HCT116 (cell line): ENCODE data around the gene TUB. TPM values are rescaled to one million over a fixed set of nuclear protein-coding genes. Genes with fewer than 3 reads are reported as not detected.

Experiments
- ATAC-seq: fragments of 200-7000 bp; cut with Tn5 transposase; 2 replicates; pipeline ENCODE4 v1.9.1; 2020; ENCODE audit warnings: mild to moderate bottlenecking, moderate library complexity
- BruUV-seq: library from RNA; stranded (reverse); fragments of 400-500 nt; replicated peaks from 2 replicates; lab custom pipeline; 2021; lab: Mats Ljungman, UMichigan
- CTCF ChIA-PET: fragments of 300-600 bp; sonication (Branson Sonifier 250); formaldehyde crosslinking; loops from one replicate; lab custom pipeline; 2021; ENCODE audit warnings: antibody characterized with exemption; lab: Charles Lee
- POLR2A ChIA-PET: fragments of 300-600, 350-600 bp; sonication (Branson Sonifier 250); formaldehyde crosslinking; loops from one replicate; lab custom pipeline; 2021; ENCODE audit warnings: antibody characterized with exemption; lab: Charles Lee
- RAD21 ChIA-PET, 2 experiments: fragments of 300-600 bp; sonication (Branson Sonifier 250); formaldehyde crosslinking; loops; one replicate each; lab custom pipeline; 2023; ENCODE audit warnings: low total read pairs in 2 of 2; ENCODE audit not compliant: uncharacterized antibody in 2 of 2, unreplicated experiment in 2 of 2, low non-redundant PET in 1 of 2; lab: Charles Lee
- DNase-seq: peaks from one replicate; pipeline ENCODE4 v3.0.0-alpha.2; 2010; ENCODE audit warnings: low read depth, low spot score
- H2AFZ ChIP-seq: fragments of 200-600 bp; shearing (Covaris generic), sonication (generic); 2 replicates; pipeline ENCODE4 v1.6.1; 2017; ENCODE audit warnings: low read depth, mixed run types, mixed read lengths, antibody characterized with exemption, low read length; ENCODE audit not compliant: poor library complexity, severe bottlenecking
- H3K27ac ChIP-seq: 2 replicates; pipeline ENCODE4 v1.5.1; 2012; ENCODE audit warnings: low read depth, low read length
- H3K27me3 ChIP-seq: fragments of 200-600 bp; sonication (generic); 2 replicates; pipeline ENCODE4 v1.6.1; 2016; ENCODE audit warnings: mixed run types, low read length, mixed read lengths; ENCODE audit not compliant: insufficient read depth
- H3K36me3 ChIP-seq, 2 experiments: fragments of 200-500 bp in 1 of 2; fragments of 200-600 bp in 1 of 2; sonication (Bioruptor generic) in 1 of 2; sonication (generic) in 1 of 2; 2 replicates each; pipeline versions ENCODE4 v1.5.1 to v1.6.1; 2014 to 2016; ENCODE audit warnings: low read length in 2 of 2, inconsistent platforms in 1 of 2, mixed read lengths in 1 of 2, mixed run types in 1 of 2; ENCODE audit not compliant: insufficient read depth in 2 of 2, control insufficient read depth in 1 of 2
- H3K4me1 ChIP-seq, 2 experiments: fragments of 200-600 bp in 1 of 2; sonication (generic) in 1 of 2; 2 replicates each; pipeline versions ENCODE4 v1.5.1 to v1.6.1; 2012 to 2017; ENCODE audit warnings: low read length in 2 of 2, inconsistent platforms in 1 of 2, mild to moderate bottlenecking in 1 of 2, mixed read lengths in 1 of 2, mixed run types in 1 of 2, moderate library complexity in 1 of 2; ENCODE audit not compliant: insufficient read depth in 2 of 2, control insufficient read depth in 1 of 2
- H3K4me2 ChIP-seq: fragments of 200-600 bp; sonication (generic); 2 replicates; pipeline ENCODE4 v1.6.1; 2017; ENCODE audit warnings: mixed run types, low read length, mixed read lengths
- H3K4me3 ChIP-seq, 2 experiments: fragments of 200-600 bp in 1 of 2; sonication (generic) in 1 of 2; replicated peaks in 1 of 2; 2 replicates each; pipeline ENCODE4 v1.5.1; 2011 to 2016; ENCODE audit warnings: low read length in 2 of 2, control low read depth in 1 of 2, low read depth in 1 of 2, mild to moderate bottlenecking in 1 of 2, mixed read lengths in 1 of 2, mixed run types in 1 of 2
- H3K79me2 ChIP-seq: fragments of 200-600 bp; sonication (generic); 2 replicates; pipeline ENCODE4 v1.6.1; 2017; ENCODE audit warnings: mild to moderate bottlenecking, mixed run types, low read length, moderate library complexity, mixed read lengths; ENCODE audit not compliant: insufficient read depth
- H3K9ac ChIP-seq: fragments of 200-600 bp; sonication (generic); 2 replicates; pipeline ENCODE4 v1.6.1; 2016; ENCODE audit warnings: low read length, mixed read lengths
- H3K9me2 ChIP-seq: fragments of 200-600 bp; sonication (generic), shearing (Covaris generic); 2 replicates; pipeline ENCODE4 v1.6.1; 2017; ENCODE audit warnings: mixed run types, mild to moderate bottlenecking, moderate library complexity; ENCODE audit not compliant: insufficient read depth
- H3K9me3 ChIP-seq, 2 experiments: fragments of 200-500 bp in 1 of 2; fragments of 200-600 bp in 1 of 2; sonication (Bioruptor generic) in 1 of 2; sonication (generic) in 1 of 2; 2 replicates each; pipeline ENCODE4 v1.6.1; 2014 to 2017; ENCODE audit warnings: low read length in 2 of 2, mixed read lengths in 2 of 2, inconsistent platforms in 1 of 2, low read depth in 1 of 2, mild to moderate bottlenecking in 1 of 2, mixed run types in 1 of 2, moderate library complexity in 1 of 2; ENCODE audit not compliant: control insufficient read depth in 1 of 2, insufficient read depth in 1 of 2
- H4K20me1 ChIP-seq: fragments of 200-600 bp; sonication (generic), shearing (Covaris generic); 2 replicates; pipeline ENCODE4 v1.6.1; 2017; ENCODE audit warnings: mixed run types, mild to moderate bottlenecking, moderate library complexity; ENCODE audit not compliant: insufficient read depth
- CTCF ChIP-seq, 3 experiments: fragments of 200-600 bp in 1 of 3; sonication (generic) in 1 of 3; IDR thresholded peaks in 2 of 3; conservative IDR thresholded peaks in 1 of 3; 2 replicates each; pipeline ENCODE4 v1.5.1; 2012 to 2017; ENCODE audit warnings: low read depth in 2 of 3, low read length in 2 of 3, antibody characterized with exemption in 1 of 3, borderline replicate concordance in 1 of 3, control low read depth in 1 of 3, mild to moderate bottlenecking in 1 of 3, mixed read lengths in 1 of 3, mixed run types in 1 of 3, moderate library complexity in 1 of 3; ENCODE audit not compliant: insufficient read depth in 1 of 3
- EGR1 ChIP-seq: IDR thresholded peaks from 2 replicates; pipeline ENCODE4 v1.6.1; 2012; ENCODE audit warnings: low read depth
- EZH2 ChIP-seq: fragments of 200-600 bp; sonication (generic); IDR thresholded peaks from 2 replicates; pipeline ENCODE4 v1.6.1; 2017; ENCODE audit warnings: antibody characterized with exemption, mixed run types
- EZH2phosphoT487 ChIP-seq: fragments of 200-600 bp; IDR thresholded peaks from 2 replicates; pipeline ENCODE4 v1.6.1; 2018; ENCODE audit warnings: antibody characterized with exemption, borderline replicate concordance
- FOSL1 ChIP-seq: IDR thresholded peaks from 2 replicates; pipeline ENCODE4 v1.6.1; 2012; ENCODE audit warnings: low read depth
- MAX ChIP-seq: IDR thresholded peaks from 2 replicates; pipeline ENCODE4 v1.6.1; 2012
- POLR2AphosphoS5 ChIP-seq: IDR thresholded peaks from 2 replicates; pipeline ENCODE4 v1.6.1; 2011; ENCODE audit warnings: mild to moderate bottlenecking, low read depth, low read length, moderate library complexity
- RAD21 ChIP-seq: IDR thresholded peaks from 2 replicates; pipeline ENCODE4 v1.6.1; 2012; ENCODE audit warnings: low read depth, mild to moderate bottlenecking
- REST ChIP-seq: IDR thresholded peaks from 2 replicates; pipeline ENCODE4 v1.6.1; 2012; ENCODE audit warnings: low read depth
- SRF ChIP-seq: IDR thresholded peaks from 2 replicates; pipeline ENCODE4 v1.6.1; 2012; ENCODE audit warnings: low read depth
- YY1 ChIP-seq: IDR thresholded peaks from 2 replicates; pipeline ENCODE4 v1.6.1; 2011; ENCODE audit warnings: low read length, low read depth, moderate library complexity, mild to moderate bottlenecking; ENCODE audit not compliant: insufficient replicate concordance; ENCODE audit errors: extremely low read depth
- ZBTB33 ChIP-seq: IDR thresholded peaks from 2 replicates; pipeline ENCODE4 v1.6.1; 2011; ENCODE audit warnings: mild to moderate bottlenecking, low read length, moderate library complexity; ENCODE audit not compliant: insufficient replicate concordance; ENCODE audit errors: extremely low read depth
- ZNF274 ChIP-seq: fragments of 200-500 bp; sonication (Bioruptor generic); IDR thresholded peaks from 2 replicates; pipeline ENCODE4 v1.6.1; 2014; ENCODE audit warnings: mild to moderate bottlenecking, low read depth, low read length, inconsistent platforms
- intact Hi-C: fragments of 100-400 bp; cut with micrococcal nuclease; formaldehyde crosslinking; loops from 2 replicates; pipeline ENCODE4 v1.10.0; 2022
- total RNA-seq: library from RNA; stranded (reverse); gene quantifications from one replicate; pipeline ENCODE4 v1.2.1, GENCODE V29; 2021; ENCODE audit not compliant: unreplicated experiment

Gene TUB
- total RNA-seq, 1 experiment from 2014 or later, result 0.02 TPM

GRCh38 chr11:8106679-8107078, 25.7 kb downstream of the TUB start (continued):
- no peak for TF ChIP-seq REST
- TF ChIP-seq EGR1, result no peak

GRCh38 chr11:8107642-8108041, 26.6 kb downstream of the TUB start:
- DNase-seq (no peak), ATAC-seq (no peak)
- no peaks in the 10 kb centered on the region for H3K79me2 ChIP-seq
- H3K4me2 ChIP-seq, result no peak overlapping the region
- H3K9ac ChIP-seq, result no peak overlapping the region
- RAD21 ChIA-PET, result no interaction called here
- no peaks in the 10 kb centered on the region for H3K36me3 ChIP-seq
- no peak overlapping the region for H3K4me3 ChIP-seq
- BruUV-seq, result no TSS peak
- CTCF ChIA-PET, result interaction anchor here (1.8 kb wide), 1 partner anchor 9 kb away, joined by 11 read pairs; no protein-coding TSS in a partner anchor
- H3K27ac ChIP-seq, result no peak overlapping the region
- POLR2A ChIA-PET, result no interaction called here
- no peaks in the 10 kb centered on the region for H3K9me3 ChIP-seq
- no peaks in the 10 kb centered on the region for H4K20me1 ChIP-seq
- no peak overlapping the region for H2AFZ ChIP-seq
- no peaks in the 10 kb centered on the region; the same call in 1 of the 2 replicates for H3K9me2 ChIP-seq
- H3K27me3 ChIP-seq, result peaks cover 18% of the 10 kb centered on the region
- H3K4me1 ChIP-seq, result no peaks in the 10 kb centered on the region
- intact Hi-C loops, result no loop called here
- TF ChIP-seq RAD21 (no peak), EZH2phosphoT487 (no peak), FOSL1 (no peak), ZBTB33 (no peak), CTCF (IDR thresholded peaks at IDR 0.05 in 2 of 3, conservative IDR thresholded peaks at IDR 0.05 in 1 of 3; ENCODE audit: borderline replicate concordance in 1 of 3, insufficient read depth in 1 of 3, low read depth in 2 of 3, low read length in 2 of 3) (no peak), SRF (no peak), POLR2AphosphoS5 (no peak), MAX (no peak), ZNF274 (no peak), REST (no peak), YY1 (no peak), EZH2 (no peak)
